AG04449 (cell line): ENCODE measurements around the gene HOTAIR.

Source experiments
- CTCF ChIA-PET: fragments of 350-600 bp; formaldehyde crosslinking; extraction: SDS; loops from one replicate; lab custom pipeline; 2021; ENCODE audit warnings: antibody characterized with exemption; lab: Yijun Ruan, JAX
- POLR2A ChIA-PET: fragments of 400-600, 350-600 bp; formaldehyde crosslinking; extraction: SDS; loops from one replicate; lab custom pipeline; 2020; ENCODE audit warnings: antibody characterized with exemption, inconsistent platforms; lab: Yijun Ruan, JAX
- DNase-seq: peaks from one replicate; pipeline ENCODE4 v3.0.0-alpha.2; 2010; ENCODE audit warnings: low read depth, low spot score
- H3K4me3 ChIP-seq: 2 replicates; pipeline ENCODE4 v1.5.1; 2011; ENCODE audit warnings: low read depth, mild to moderate bottlenecking, control low read depth, low read length
- CTCF ChIP-seq: IDR thresholded peaks from one replicate; pipeline ENCODE4 v1.5.1; 2011; ENCODE audit warnings: mild to moderate bottlenecking, moderate library complexity, low read length, control low read depth, inconsistent platforms; ENCODE audit not compliant: insufficient read depth; ENCODE audit errors: missing control alignments

HOTAIR gene

GRCh38 chr12:53971686-53972085, 3.1 kb downstream of the HOTAIR start:
- ChIA-PET POLR2A (interaction anchor here (0.9 to 1.0 kb wide), 2 partner anchors 10 to 46 kb away, joined by 4 read pairs; no protein-coding TSS in a partner anchor), CTCF (interaction anchor here (0.7 to 2.8 kb wide), 12 partner anchors 9 to 243 kb away, joined by 3 to 11 read pairs (median 4); partner anchors contain the start of gene HOXC10)
- no peak for TF ChIP-seq CTCF
- peak overlapping the region; percentile 76; the same call in 1 of the 2 replicates for H3K4me3 ChIP-seq
- no peak for DNase-seq

- ChIA-PET CTCF (interaction anchor here (0.7 to 2.8 kb wide), 10 partner anchors 9 to 244 kb away, joined by 3 to 11 read pairs (median 4); partner anchors contain the start of gene HOXC10), POLR2A (no interaction called here)
- no peak for DNase-seq
- no peak overlapping the region for H3K4me3 ChIP-seq
- TF ChIP-seq CTCF = no peak
These were observed 3.6 kb downstream of the HOTAIR start for GRCh38 chr12:53971129-53971528.

- ChIA-PET POLR2A (no interaction called here), CTCF (interaction anchor here (1.1 to 2.8 kb wide), 3 partner anchors 9 to 224 kb away, joined by 3 to 8 read pairs (median 7); no protein-coding TSS in a partner anchor)
- DNase-seq = no peak
- no peak overlapping the region for H3K4me3 ChIP-seq
- TF ChIP-seq CTCF = no peak
These were observed 4.3 kb downstream of the HOTAIR start for GRCh38 chr12:53970451-53970850.

GRCh38 chr12:53969588-53970259, 5.0 kb downstream of the HOTAIR start:
- ChIA-PET CTCF (interaction anchor here (1.1 to 2.8 kb wide), 3 partner anchors 8 to 223 kb away, joined by 3 to 8 read pairs (median 7); no protein-coding TSS in a partner anchor), POLR2A (no interaction called here)
- DNase-seq = no peak
- peak overlapping the region; percentile 73 for H3K4me3 ChIP-seq
- no peak for TF ChIP-seq CTCF

GRCh38 chr12:53968214-53969127, 6.3 kb downstream of the HOTAIR start:
- CTCF ChIA-PET = interaction anchor here (0.9 to 2.0 kb wide), 5 partner anchors 17 to 248 kb away, joined by 3 to 8 read pairs (median 3); partner anchors contain the start of gene HOXC10
- POLR2A ChIA-PET = interaction anchor here (0.6 to 0.9 kb wide), 3 partner anchors 23 to 1037 kb away, joined by 3 to 6 read pairs (median 3); no protein-coding TSS in a partner anchor

More at GRCh38 chr12:53968214-53969127, 6.3 kb downstream of the HOTAIR start:
- no peak for DNase-seq
- no peak for TF ChIP-seq CTCF
- peak overlapping the region; percentile 73 for H3K4me3 ChIP-seq
